A673 (cell line): ENCODE results near the gene SVBP. TPM values are rescaled to one million over a fixed set of nuclear protein-coding genes. Genes with fewer than 3 reads are reported as not detected.

Experiments used
- Bru-seq: library from RNA; stranded (reverse); fragments of 400-500 nt; gene quantifications from one replicate; lab custom pipeline; 2021; lab: Mats Ljungman, UMichigan
- BruChase-seq, 2 experiments: library from RNA; stranded (reverse); fragments of 400-500 nt; gene quantifications; one replicate each; lab custom pipeline; 2021; lab: Mats Ljungman, UMichigan
- BruUV-seq: library from RNA; stranded (reverse); fragments of 400-500 nt; replicated peaks from 2 replicates; lab custom pipeline; 2021; lab: Mats Ljungman, UMichigan
- CTCF ChIA-PET: fragments of 300-600 bp; sonication (Branson Sonifier 250); formaldehyde crosslinking; loops from one replicate; lab custom pipeline; 2022; ENCODE audit warnings: antibody characterized with exemption; lab: Charles Lee
- POLR2A ChIA-PET: fragments of 300-600 bp; sonication (Branson Sonifier 250); formaldehyde crosslinking; loops from one replicate; lab custom pipeline; 2022; ENCODE audit warnings: antibody characterized with exemption; ENCODE audit not compliant: low non-redundant PET; lab: Charles Lee
- DNase-seq: peaks from one replicate; pipeline ENCODE4 v3.0.0-alpha.2; 2015; ENCODE audit warnings: low spot score
- H3K27ac ChIP-seq: fragments of 200-600 bp; sonication (generic); 2 replicates; pipeline ENCODE4 v1.5.1; 2016; ENCODE audit warnings: mixed run types, low read depth, mild to moderate bottlenecking, mixed read lengths, antibody characterized with exemption, low read length; ENCODE audit not compliant: poor library complexity, severe bottlenecking
- H3K27me3 ChIP-seq: fragments of 200-600 bp; sonication (generic); replicated peaks from 2 replicates; pipeline ENCODE4 v1.6.1; 2017; ENCODE audit warnings: mixed run types, low read depth, mild to moderate bottlenecking, mixed read lengths, antibody characterized with exemption, low read length; ENCODE audit not compliant: insufficient read depth, poor library complexity
- H3K36me3 ChIP-seq: fragments of 200-600 bp; sonication (generic); 2 replicates; pipeline ENCODE4 v1.6.1; 2016; ENCODE audit warnings: mixed run types, mild to moderate bottlenecking, mixed read lengths, antibody characterized with exemption, low read length; ENCODE audit not compliant: insufficient read depth, poor library complexity, severe bottlenecking
- H3K4me1 ChIP-seq: fragments of 200-600 bp; sonication (generic); 2 replicates; pipeline ENCODE4 v1.6.1; 2017; ENCODE audit warnings: mixed run types, mild to moderate bottlenecking, mixed read lengths, antibody characterized with exemption, low read length; ENCODE audit not compliant: insufficient read depth, poor library complexity, severe bottlenecking
- H3K4me3 ChIP-seq: fragments of 200-600 bp; sonication (generic); 2 replicates; pipeline ENCODE4 v1.5.1; 2016; ENCODE audit warnings: low read depth, mixed run types, mild to moderate bottlenecking, mixed read lengths, low read length; ENCODE audit not compliant: poor library complexity, severe bottlenecking
- H3K9me3 ChIP-seq: fragments of 200-600 bp; sonication (generic); 2 replicates; pipeline ENCODE4 v1.6.1; 2016; ENCODE audit warnings: mixed run types, low read depth, mild to moderate bottlenecking, mixed read lengths, antibody characterized with exemption, low read length; ENCODE audit not compliant: poor library complexity, severe bottlenecking
- CTCF ChIP-seq: fragments of 300-800, 200-600 bp; sonication (generic); conservative IDR thresholded peaks from 2 replicates; pipeline ENCODE4 v1.5.1; 2017; ENCODE audit warnings: low read depth, mild to moderate bottlenecking, antibody characterized with exemption, low read length, moderate library complexity, mixed read lengths
- EZH2 ChIP-seq: fragments of 200-600 bp; sonication (generic); IDR thresholded peaks from 2 replicates; pipeline ENCODE4 v1.6.1; 2017; ENCODE audit warnings: borderline replicate concordance, low read depth, mild to moderate bottlenecking, mixed read lengths, antibody characterized with exemption, low read length; ENCODE audit not compliant: poor library complexity, severe bottlenecking
- intact Hi-C: fragments of 100-400 bp; cut with micrococcal nuclease; formaldehyde crosslinking; loops from one replicate; pipeline ENCODE4 v1.10.0; 2022; ENCODE audit not compliant: unreplicated experiment
- long read RNA-seq: library from polyadenylated mRNA; stranded (forward); transcript quantifications from one replicate; pipeline ENCODE4 v2.0.0, GENCODE V29; 2022
- total RNA-seq: library from RNA; stranded (reverse); gene quantifications from 2 replicates; pipeline ENCODE4 v1.2.3, GENCODE V29; 2021

The SVBP gene
- 49.4 and 50.8 TPM in 2 replicates for total RNA-seq
- percentile 78 among the genes with signal in this experiment for Bru-seq, nascent RNA
- percentile 63 among the genes with signal in this experiment for BruChase-seq, experiment 1, labeled RNA remaining after a 2-hour chase
- percentile 67 among the genes with signal in this experiment for BruChase-seq, experiment 2, labeled RNA remaining after a 6-hour chase
- long read RNA-seq, transcript SVBP-201 (3 exons, 658 nt): major isoform, 61 of 70 reads
- long read RNA-seq, partial matches to known transcripts: 4 of 70 reads
- long read RNA-seq, other reads (novel, unspliced or antisense): 5 of 70 reads

GRCh38 chr1:42816585-42817439 lies at the start of gene SVBP, which contains the start of gene ERMAP:
Gene SVBP, minus strand, starts transcription at chr1:42817397. Its CDS starts 853 bp downstream, at chr1:42816544.
Gene ERMAP, plus strand, starts transcription at chr1:42817122. Its CDS starts 13,327 bp downstream, at chr1:42830449.
- ChIA-PET POLR2A (no interaction called here), CTCF (no interaction called here)
- peak within 1 kb of the TSS; percentile 71 for H3K4me3 ChIP-seq
- H3K27ac ChIP-seq: peak within 1 kb of the TSS; percentile 97
- no peaks in the 10 kb centered on the region for H3K27me3 ChIP-seq
- H3K4me1 ChIP-seq: peaks cover 31% of the 10 kb centered on the region
- no peaks in the 10 kb centered on the region for H3K9me3 ChIP-seq
- peak; percentile 89 for DNase-seq
- intact Hi-C loops: no loop called here
- BruUV-seq: no TSS peak
- TF ChIP-seq EZH2: no peak
- 0 out of 2 replicates have a peak, but pooled peaks have one; percentile 8 for TF ChIP-seq CTCF
- H3K36me3 ChIP-seq: peaks cover 7% of the 10 kb centered on the region

- Histone ChIP-seq H3K4me3 (no peak overlapping the region), H3K4me1 (no peaks in the 10 kb centered on the region), H3K9me3 (no peaks in the 10 kb centered on the region), H3K27me3 (no peaks in the 10 kb centered on the region), H3K27ac (no peak overlapping the region), H3K36me3 (no peaks in the 10 kb centered on the region)
- TF ChIP-seq EZH2 (no peak), CTCF (no peak)
- ChIA-PET CTCF (no interaction called here), POLR2A (no interaction called here)
- BruUV-seq: no TSS peak
- DNase-seq: no peak
- intact Hi-C loops: no loop called here
Measured at GRCh38 chr1:42866549-42866948, 49.4 kb upstream of the SVBP start.

- DNase-seq: no peak
- peaks cover 7% of the 10 kb centered on the region for H3K9me3 ChIP-seq
- ChIA-PET CTCF (no interaction called here), POLR2A (no interaction called here)
- no peak overlapping the region for H3K27ac ChIP-seq
- H3K4me1 ChIP-seq: no peaks in the 10 kb centered on the region
- no peak overlapping the region for H3K4me3 ChIP-seq
- intact Hi-C loops: no loop called here
- no TSS peak for BruUV-seq
- H3K36me3 ChIP-seq: no peaks in the 10 kb centered on the region
- no peaks in the 10 kb centered on the region for H3K27me3 ChIP-seq
- no peak for TF ChIP-seq CTCF
- no peak for TF ChIP-seq EZH2
Measured at GRCh38 chr1:42861014-42861399, 43.8 kb upstream of the SVBP start.
